GM19099 (cell line): Measurements from ENCODE around the gene TMEM245.

Source experiments
- POLR2A ChIP-seq: IDR thresholded peaks from 3 replicates; pipeline ENCODE4 v1.6.1; 2011; ENCODE audit warnings: low read depth; ENCODE audit not compliant: insufficient read length; ENCODE audit errors: extremely low read depth

The TMEM245 gene

GRCh38 chr9:109119439-109120203 lies at the start of gene TMEM245:
Gene TMEM245 (minus strand): TSS chr9:109119947. CDS start chr9:109119913, 34 bp downstream.
- TF ChIP-seq POLR2A = peak; percentile 84

- TF ChIP-seq POLR2A = no peak
Measured at GRCh38 chr9:109168170-109168569, 48.4 kb upstream of the TMEM245 start.

DNA sequence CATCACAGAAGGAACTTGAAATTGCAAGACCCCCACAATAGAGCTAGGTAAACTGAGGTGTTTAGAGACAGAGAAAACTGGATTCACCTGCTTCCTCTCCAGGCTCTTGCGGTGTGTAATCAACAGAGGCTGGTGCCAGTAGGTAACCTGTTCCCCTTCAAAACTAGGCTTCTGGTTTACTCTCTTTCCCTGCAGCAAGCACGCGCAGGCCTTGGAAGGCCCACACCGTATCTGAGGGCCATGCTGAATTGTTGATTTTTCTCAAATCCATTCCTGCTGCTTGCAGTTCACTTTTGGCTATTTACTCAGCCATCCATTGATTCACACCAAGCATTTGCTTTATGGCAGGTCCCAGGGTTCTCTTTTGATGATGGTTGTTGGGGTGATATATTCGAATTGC lies 48.0 kb upstream of the TMEM245 start:
- no peak for TF ChIP-seq POLR2A

DNA sequence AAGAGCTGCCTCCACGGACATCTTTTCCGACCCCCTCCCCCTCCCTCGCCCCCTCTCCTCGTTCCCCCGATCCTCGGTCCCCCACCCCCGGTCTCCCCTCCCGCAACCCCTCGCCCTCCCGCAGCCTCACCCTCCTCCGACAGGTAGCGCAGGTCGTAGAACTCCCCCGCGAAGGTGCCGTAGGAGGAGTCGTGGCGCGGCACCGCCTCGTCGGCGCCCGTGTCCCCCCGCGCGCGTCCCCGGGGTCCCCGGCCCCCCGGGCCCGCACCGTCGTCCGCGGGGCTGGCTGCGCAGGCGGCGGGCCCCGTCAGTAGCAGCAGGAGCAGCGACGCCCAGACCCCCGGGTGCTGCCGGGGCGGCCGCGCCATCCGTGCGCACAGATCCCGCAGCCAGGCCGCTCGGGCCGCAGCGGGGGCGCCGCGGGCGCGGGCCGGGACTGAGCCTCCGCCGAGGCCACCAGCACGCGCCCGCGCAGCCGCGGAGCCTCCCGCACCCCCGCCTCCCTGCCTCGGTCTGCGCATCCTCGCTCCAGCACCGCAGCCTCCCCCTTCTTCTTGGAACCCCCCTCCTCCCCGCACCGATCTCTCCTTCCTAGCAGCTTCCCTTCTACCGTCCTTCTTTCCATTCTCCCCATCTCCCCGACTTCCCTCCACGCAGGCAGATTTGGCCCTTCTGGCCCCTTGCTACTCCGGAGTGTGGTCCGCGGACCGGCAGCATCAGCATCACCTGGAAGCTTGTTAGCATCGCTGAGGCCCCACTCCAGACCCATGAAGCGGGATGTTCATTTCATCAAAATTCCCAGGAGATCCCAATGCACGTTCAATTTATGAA lies 47.2 kb upstream of the TMEM245 start, which contains the start of gene FRRS1L:
Gene FRRS1L (minus strand): TSS at position 479 of the 831 bp plus-strand sequence. CDS start 111 bp downstream, at position 368.
- no peak for TF ChIP-seq POLR2A

GRCh38 chr9:109166171-109166770 lies 46.5 kb upstream of the TMEM245 start:
- no peak for TF ChIP-seq POLR2A

DNA sequence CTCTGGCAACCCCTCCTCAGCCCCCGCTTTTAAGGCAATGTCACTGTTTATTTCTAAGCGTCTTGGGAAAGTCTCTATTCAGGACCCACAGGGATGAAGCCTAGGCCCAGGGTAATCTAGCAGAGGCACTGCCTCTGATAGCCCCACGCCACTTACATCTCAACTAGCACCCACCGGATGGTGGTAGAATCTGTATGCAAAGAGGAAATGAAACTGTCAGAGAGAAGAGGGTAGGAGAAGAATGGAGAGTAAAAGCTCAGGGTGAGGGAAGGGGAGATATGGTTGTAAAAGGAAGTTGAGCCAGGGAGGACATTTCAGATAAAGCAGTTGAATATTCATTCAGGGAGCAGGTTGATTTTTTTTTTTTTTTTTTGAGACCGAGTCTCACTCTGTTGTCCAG lies 44.3 kb upstream of the TMEM245 start:
- no peak for TF ChIP-seq POLR2A

DNA sequence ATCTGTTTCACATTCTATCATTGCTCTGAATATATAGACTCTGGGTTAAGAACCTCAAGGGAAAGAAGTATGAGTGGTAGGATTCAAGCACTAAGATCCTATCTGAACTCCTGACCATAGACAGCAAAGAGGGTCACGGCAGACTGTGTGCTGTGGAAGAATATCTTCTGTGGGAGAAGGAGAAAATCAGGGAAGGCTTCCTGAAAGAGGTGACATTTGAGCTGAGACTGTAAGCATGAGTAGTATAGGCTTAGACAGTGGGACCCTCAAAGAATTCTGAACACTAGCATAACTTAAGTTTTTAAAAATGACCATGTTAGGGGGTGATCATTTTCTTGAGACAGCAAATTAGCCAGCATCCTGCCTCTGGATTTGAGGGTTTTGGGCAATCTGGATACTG lies 43.4 kb upstream of the TMEM245 start:
- TF ChIP-seq POLR2A = no peak

GRCh38 chr9:109162677-109163076 lies 42.9 kb upstream of the TMEM245 start:
- TF ChIP-seq POLR2A = no peak

DNA sequence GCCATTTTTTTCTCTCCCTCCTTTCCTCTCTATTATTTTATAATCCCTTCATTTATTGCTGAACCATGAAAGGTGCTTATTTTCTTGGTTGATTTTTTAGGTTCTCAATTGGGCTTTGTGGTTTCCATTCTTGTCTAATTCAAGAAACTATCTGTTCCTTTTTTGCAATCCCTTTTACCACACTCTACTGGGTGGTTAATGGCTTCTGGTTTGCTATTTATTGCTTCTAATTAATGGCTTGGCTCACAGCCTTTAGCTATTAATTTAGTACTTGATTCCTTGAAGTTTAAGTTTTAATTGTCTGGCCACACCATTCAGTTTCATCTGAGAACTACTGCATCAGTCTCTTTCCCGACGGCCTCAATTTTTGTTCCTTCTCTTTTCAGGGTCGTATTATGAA lies 41.7 kb upstream of the TMEM245 start:
- TF ChIP-seq POLR2A = no peak

GRCh38 chr9:109159583-109159982 lies 39.8 kb upstream of the TMEM245 start:
- no peak for TF ChIP-seq POLR2A

DNA sequence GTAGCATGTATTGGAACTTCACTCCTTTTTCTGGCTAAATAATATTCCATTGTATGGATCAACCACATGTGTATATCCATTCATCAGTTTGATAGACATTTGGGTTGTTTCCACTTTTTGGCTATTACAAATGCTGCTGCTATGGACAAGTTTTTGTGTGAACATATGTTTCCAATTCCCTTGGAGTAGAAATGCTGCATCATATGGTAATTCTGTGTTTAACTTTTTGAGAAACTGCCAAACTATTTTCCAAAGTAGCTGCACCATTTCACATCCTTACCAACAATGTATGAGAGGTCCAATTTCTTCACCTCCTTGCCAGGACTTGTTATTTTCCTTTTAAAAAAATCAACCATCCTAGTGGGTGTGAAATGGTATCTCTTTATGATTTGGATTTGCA lies 38.9 kb upstream of the TMEM245 start:
- TF ChIP-seq POLR2A = no peak

GRCh38 chr9:109156708-109157107 lies 37.0 kb upstream of the TMEM245 start:
- TF ChIP-seq POLR2A = no peak

GRCh38 chr9:109150925-109151545 lies 31.3 kb upstream of the TMEM245 start:
- no peak for TF ChIP-seq POLR2A

DNA sequence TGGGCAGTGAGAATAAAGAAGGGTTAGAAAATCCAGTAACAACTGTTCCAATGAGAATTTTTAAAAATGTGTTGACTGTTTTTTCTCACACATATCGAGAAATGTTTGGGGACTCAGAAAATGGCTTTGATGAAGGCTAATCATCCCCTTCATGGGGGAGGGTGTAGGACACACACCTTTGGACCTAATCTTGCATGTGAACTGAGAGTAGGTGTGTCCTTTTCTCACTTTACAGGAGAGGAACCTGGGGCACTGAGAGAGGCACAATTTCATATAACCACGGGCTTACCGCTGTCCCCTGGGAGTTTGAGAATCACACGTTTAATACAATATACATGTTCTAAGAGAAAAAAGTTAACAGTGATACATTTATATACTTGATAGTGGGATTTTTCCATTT lies 30.0 kb upstream of the TMEM245 start:
- no peak for TF ChIP-seq POLR2A

- TF ChIP-seq POLR2A = no peak
Measured at GRCh38 chr9:109149089-109149488, 29.3 kb upstream of the TMEM245 start.
